GM19328 (cell line): ENCODE measurements around the gene MAP7.
"Not testable (repeated sequence)": the region's sequence is repeated elsewhere in the genome, so short reads cannot be mapped to it uniquely, and the experiment has no call there.

Experiments used
- ATAC-seq: cut with Tn5 transposase; IDR thresholded peaks from one replicate; pipeline ENCODE4 v1.9.1; 2021; ENCODE audit warnings: mild to moderate bottlenecking, moderate library complexity; ENCODE audit not compliant: unreplicated experiment

Gene MAP7

DNA sequence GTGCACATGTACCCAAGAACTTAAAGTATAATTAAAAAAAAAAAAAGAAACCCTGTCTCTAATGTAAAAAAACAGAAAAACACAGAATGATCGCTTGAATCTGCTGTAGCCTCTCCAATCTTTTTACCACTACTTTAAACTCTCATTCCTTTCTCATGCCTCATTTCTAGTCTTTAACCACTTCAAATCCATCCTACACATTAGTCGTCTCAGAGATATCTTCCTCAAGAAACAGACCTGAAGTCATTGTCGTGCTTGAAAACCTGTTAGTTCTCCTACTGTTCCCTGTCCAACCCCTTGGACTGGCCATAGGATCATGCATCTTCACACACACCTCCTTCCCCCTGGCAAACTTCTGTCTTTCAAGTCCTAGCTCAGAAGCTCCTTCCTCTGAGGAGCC is 148.5 kb downstream of the MAP7 start:
- no peak for ATAC-seq

- ATAC-seq: not testable (repeated sequence)
Observed at GRCh38 chr6:136401236-136401635, 149.0 kb downstream of the MAP7 start.

- ATAC-seq: no peak
Observed at GRCh38 chr6:136398453-136398852, 151.8 kb downstream of the MAP7 start.

DNA sequence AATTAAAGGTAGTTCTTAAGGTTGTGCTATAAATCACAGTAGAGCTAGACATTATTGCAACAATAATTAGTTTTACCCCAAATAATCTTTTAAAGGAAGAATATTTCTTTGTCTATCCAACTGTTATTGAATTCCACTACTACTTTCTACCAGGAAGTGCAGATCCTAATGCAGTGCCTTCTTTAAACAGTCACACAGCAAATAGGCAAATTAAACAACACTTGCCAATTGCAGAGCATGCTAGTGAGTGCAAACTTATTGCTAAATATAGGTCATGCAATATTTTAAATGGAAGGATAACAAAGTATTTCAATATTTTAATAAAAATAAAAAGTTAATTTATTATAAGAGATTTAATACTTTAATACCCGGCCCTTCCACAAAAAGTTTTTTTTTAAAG is 153.3 kb downstream of the MAP7 start:
- no peak for ATAC-seq

- not testable (repeated sequence) for ATAC-seq
Observed at GRCh38 chr6:136390959-136391358, 159.3 kb downstream of the MAP7 start.

GRCh38 chr6:136387316-136387715 is 162.9 kb downstream of the MAP7 start:
- ATAC-seq: no peak

GRCh38 chr6:136383268-136383937 is 166.8 kb downstream of the MAP7 start:
- no peak for ATAC-seq

DNA sequence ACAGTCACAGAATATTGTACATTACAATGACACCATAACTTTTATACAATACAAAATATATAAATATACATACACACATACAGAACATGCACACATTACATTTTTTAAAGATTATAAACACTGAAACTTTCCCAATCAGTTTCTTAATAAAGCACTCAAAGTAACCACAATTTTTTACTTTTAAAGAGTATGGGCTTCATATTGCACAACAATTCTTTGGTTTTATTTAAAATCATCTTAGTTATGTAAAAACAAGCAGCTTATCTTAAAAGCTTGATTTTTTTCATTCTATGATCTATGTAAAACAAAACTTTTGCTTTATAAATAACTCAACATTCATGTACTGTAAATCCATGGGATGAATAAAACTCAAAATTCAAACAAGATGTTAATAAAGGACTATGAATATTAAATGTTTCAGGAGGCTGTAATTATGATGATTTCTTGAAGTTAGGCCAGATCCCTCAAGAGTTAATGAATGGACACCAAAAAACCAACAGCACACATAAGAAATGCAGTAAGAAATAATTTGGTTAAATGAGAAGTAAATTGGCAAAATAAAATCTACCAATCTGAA is 167.5 kb downstream of the MAP7 start:
- no peak for ATAC-seq

DNA sequence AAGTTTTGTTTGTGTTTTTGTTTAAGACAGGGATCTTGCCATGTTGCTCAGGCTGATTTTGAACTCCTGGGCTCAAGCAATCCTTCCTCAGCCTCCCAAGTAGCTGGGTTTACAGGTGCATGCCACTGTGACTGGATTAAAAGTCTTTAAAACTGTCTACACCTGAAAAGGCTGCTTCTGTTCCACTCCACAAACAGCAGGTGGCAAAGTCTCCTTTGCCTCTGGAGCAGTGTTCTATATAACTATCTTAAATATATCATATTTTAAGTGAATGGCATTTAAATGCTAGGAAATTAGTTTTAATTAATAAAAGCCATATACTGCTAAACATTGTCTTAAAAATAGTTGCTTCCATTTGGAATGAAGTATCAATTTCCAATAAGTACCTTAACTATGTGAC is 171.3 kb downstream of the MAP7 start:
- no peak for ATAC-seq

GRCh38 chr6:136375836-136376235 is 174.4 kb downstream of the MAP7 start:
- not testable (repeated sequence) for ATAC-seq

GRCh38 chr6:136371959-136372358 is 178.3 kb downstream of the MAP7 start:
- no peak for ATAC-seq

- ATAC-seq: no peak
Observed at GRCh38 chr6:136370988-136371728, 179.1 kb downstream of the MAP7 start.

- ATAC-seq: no peak
Observed at GRCh38 chr6:136365776-136366354, 184.4 kb downstream of the MAP7 start.

DNA sequence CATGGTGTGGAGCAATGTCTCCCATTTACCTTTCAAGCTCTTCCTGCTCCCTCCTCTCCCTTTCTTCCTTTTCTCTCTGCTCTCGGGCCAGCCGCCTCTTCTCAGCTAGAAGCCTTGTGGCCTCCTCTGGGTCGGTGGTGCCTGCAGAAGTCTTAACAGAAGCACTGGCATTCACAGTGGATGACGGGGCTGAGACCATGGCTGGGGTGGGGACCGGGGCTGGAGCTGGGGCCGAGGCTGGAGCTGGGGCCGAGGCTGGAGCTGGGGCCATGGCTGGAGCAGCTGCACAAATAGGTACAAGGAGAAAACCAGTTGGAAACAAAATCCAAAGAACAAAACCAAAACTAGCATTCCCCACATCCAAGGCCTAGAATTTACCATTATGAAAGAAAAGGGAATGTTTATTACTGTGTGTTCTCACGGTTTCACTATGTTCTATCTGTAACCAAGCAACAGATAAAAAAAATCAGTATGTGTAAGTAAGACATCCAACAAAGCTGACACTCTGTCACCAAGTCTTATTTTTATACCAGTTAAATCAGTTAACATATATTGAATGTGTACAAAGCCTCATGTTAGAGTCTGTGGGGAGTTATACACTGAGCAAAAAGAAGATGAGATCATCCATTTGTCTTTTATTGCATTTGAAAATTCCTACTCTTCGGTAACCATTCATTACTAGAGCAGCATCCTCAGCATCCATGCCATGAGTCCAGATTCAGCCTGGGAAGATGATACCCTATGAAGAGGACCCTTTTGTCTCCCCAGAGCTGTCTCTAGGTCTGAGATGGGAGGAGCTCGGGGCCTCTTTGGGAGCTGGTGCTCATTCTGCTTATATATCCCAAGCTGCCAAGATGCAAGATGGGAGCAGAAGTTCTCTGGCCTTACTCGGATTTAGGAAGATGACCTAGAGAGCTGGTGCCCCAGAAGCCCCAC is 187.5 kb downstream of the MAP7 start:
- ATAC-seq: no peak

- ATAC-seq: no peak
Observed at GRCh38 chr6:136361787-136362186, 188.4 kb downstream of the MAP7 start.

GRCh38 chr6:136360783-136361182 is 189.4 kb downstream of the MAP7 start:
- ATAC-seq: no peak

DNA sequence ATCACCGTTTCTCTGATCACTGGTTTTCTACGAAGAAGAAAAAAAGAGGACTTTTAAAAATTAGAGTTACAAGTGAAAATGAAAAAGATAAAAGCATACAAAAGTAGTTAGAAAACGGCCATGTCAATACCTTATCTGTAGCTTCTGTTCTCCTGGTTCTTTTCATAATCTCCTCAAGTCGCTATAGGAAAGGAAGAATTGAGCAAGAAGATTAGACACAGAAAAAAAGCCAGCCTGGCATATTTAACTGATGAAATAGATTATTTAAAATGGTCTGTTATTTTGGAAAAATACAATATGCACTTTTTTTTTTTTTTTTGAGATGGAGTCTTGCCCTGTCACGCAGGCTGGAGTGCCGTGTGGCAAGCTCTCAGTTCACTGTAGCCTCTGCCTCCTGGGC is 190.4 kb downstream of the MAP7 start:
- no peak for ATAC-seq

DNA sequence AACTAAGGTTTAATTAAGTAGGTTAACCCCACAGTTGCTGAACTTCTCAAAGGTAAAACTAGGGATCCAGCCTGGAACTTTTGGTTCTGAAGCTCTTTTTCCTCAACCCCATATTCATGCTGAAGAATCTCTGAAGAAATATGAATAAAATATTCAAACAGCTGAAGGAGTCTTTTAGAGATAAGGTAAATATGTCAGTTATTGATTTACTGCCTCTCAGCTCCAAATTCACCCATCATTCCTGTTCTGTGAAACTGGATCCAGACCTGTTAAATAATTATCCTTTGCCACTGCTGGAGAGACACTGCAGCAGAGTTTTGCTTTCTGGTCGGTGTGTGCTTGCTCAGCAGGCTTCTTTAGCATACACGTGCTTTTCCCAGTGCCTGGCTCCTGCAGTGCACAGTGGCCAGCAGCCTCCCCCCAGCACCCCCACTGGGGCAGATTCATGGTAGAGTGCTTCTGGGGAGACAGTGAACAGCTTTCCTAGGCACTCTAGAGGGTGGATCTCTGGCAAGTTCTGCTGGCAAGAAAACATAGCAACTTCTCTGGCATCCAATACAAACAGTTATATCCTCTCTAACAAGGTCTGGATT is 198.6 kb downstream of the MAP7 start:
- no peak for ATAC-seq

DNA sequence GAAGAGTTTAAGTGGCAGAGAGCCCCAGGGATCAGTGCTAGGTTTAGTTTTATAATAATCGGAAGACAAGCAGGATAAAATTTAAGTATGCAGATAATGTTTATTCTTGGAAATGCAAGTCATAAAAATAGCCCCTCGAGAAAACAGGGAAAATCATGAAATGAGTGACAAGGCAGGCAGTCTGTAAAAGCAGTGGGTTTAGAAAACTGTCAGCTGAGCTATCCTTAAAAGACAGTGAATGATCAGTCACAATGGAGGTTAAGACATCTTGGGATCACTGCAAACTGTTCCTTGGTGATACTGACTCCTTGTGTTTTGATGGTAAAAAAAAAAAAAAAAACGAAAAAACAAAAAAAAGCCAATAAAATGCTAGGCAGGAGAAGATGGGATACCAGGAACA is 199.3 kb downstream of the MAP7 start:
- ATAC-seq: no peak

DNA sequence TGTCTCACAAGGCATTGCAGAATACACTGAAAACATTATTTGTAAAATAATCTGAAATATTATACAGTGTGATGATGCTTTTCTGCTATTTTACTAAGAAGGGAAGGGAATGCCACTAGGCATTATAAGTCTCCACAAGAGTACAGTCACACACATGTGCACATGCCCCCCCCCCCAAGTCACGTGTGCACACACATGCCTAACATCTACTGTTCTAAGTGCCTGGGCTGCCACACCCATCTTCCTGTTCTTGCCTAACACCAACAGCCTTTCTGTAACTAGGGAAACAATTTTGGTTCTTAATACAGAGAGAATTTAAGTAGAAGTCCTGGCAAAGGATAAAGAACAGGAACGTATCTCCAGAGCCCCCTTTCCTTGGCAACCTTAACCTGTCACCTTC is 202.4 kb downstream of the MAP7 start:
- no peak for ATAC-seq
